ENCODE measurements around the gene MPP3.
A peak's percentile ranks its signal among the peaks of the same experiment; 100 is the strongest.
"Not testable (repeated sequence)": the region's sequence is repeated elsewhere in the genome, so short reads cannot be mapped to it uniquely, and the experiment has no call there.

The MPP3 gene

GRCh38 chr17:43852571-43852970 is 19.6 kb upstream of the MPP3 start:
- no peak for DNase-seq (ENCODE audit: low spot score)
- no peaks in the 10 kb centered on the region for H3K36me3 Mint-ChIP-seq (ENCODE audit: low read depth)
- H3K4me3 Mint-ChIP-seq = no peak overlapping the region
- no peaks in the 10 kb centered on the region for H3K9me3 Mint-ChIP-seq
- no peak overlapping the region for H3K27ac Mint-ChIP-seq
- no peaks in the 10 kb centered on the region for H3K4me1 Mint-ChIP-seq (ENCODE audit: low read depth)
- peaks cover under 1% of the 10 kb centered on the region for H3K27me3 Mint-ChIP-seq (ENCODE audit: low read depth)

GRCh38 chr17:43849116-43849515 is 16.2 kb upstream of the MPP3 start:
- Mint-ChIP-seq H3K27me3 (ENCODE audit: low read depth) (peaks cover 8% of the 10 kb centered on the region), H3K4me1 (ENCODE audit: low read depth) (no peaks in the 10 kb centered on the region), H3K9me3 (no peaks in the 10 kb centered on the region), H3K27ac (no peak overlapping the region), H3K4me3 (no peak overlapping the region), H3K36me3 (ENCODE audit: low read depth) (no peaks in the 10 kb centered on the region)
- no peak for DNase-seq (ENCODE audit: low spot score)

GRCh38 chr17:43848601-43849000 is 15.7 kb upstream of the MPP3 start:
- Mint-ChIP-seq H3K4me1 (ENCODE audit: low read depth) (no peaks in the 10 kb centered on the region), H3K36me3 (ENCODE audit: low read depth) (no peaks in the 10 kb centered on the region), H3K9me3 (no peaks in the 10 kb centered on the region), H3K27me3 (ENCODE audit: low read depth) (peaks cover 8% of the 10 kb centered on the region), H3K4me3 (no peak overlapping the region), H3K27ac (no peak overlapping the region)
- no peak for DNase-seq (ENCODE audit: low spot score)

GRCh38 chr17:43846963-43847371 is 14.0 kb upstream of the MPP3 start, which contains the start of gene CD300LG:
CD300LG (plus strand) TSS chr17:43847176; CDS start chr17:43847217, 41 bp downstream.
- no peaks in the 10 kb centered on the region for H3K9me3 Mint-ChIP-seq
- peaks cover 10% of the 10 kb centered on the region for H3K27me3 Mint-ChIP-seq (ENCODE audit: low read depth)
- H3K36me3 Mint-ChIP-seq (ENCODE audit: low read depth) = no peaks in the 10 kb centered on the region
- DNase-seq (ENCODE audit: low spot score) = no peak
- no peak within 1 kb of the TSS for H3K4me3 Mint-ChIP-seq
- H3K4me1 Mint-ChIP-seq (ENCODE audit: low read depth) = no peaks in the 10 kb centered on the region
- no peak within 1 kb of the TSS for H3K27ac Mint-ChIP-seq

GRCh38 chr17:43846221-43846712 is 13.3 kb upstream of the MPP3 start:
- peak; percentile 64 for DNase-seq (ENCODE audit: low spot score)
- H3K27me3 Mint-ChIP-seq (ENCODE audit: low read depth) = peaks cover 10% of the 10 kb centered on the region
- no peaks in the 10 kb centered on the region for H3K4me1 Mint-ChIP-seq (ENCODE audit: low read depth)
- no peak overlapping the region for H3K4me3 Mint-ChIP-seq
- no peaks in the 10 kb centered on the region for H3K36me3 Mint-ChIP-seq (ENCODE audit: low read depth)
- no peaks in the 10 kb centered on the region for H3K9me3 Mint-ChIP-seq
- no peak overlapping the region for H3K27ac Mint-ChIP-seq

- Mint-ChIP-seq H3K36me3 (ENCODE audit: low read depth) (no peaks in the 10 kb centered on the region), H3K9me3 (no peaks in the 10 kb centered on the region), H3K4me1 (ENCODE audit: low read depth) (no peaks in the 10 kb centered on the region), H3K27me3 (ENCODE audit: low read depth) (peaks cover 10% of the 10 kb centered on the region), H3K4me3 (no peak overlapping the region), H3K27ac (no peak overlapping the region)
- DNase-seq (ENCODE audit: low spot score) = no peak
Observed at GRCh38 chr17:43845766-43846165, 12.8 kb upstream of the MPP3 start.

- no peaks in the 10 kb centered on the region for H3K9me3 Mint-ChIP-seq
- DNase-seq (ENCODE audit: low spot score) = no peak
- no peak overlapping the region for H3K27ac Mint-ChIP-seq
- H3K36me3 Mint-ChIP-seq (ENCODE audit: low read depth) = no peaks in the 10 kb centered on the region
- H3K4me1 Mint-ChIP-seq (ENCODE audit: low read depth) = no peaks in the 10 kb centered on the region
- H3K27me3 Mint-ChIP-seq (ENCODE audit: low read depth) = peaks cover 19% of the 10 kb centered on the region
- H3K4me3 Mint-ChIP-seq = no peak overlapping the region
Observed at GRCh38 chr17:43844241-43844640, 11.3 kb upstream of the MPP3 start.

DNA sequence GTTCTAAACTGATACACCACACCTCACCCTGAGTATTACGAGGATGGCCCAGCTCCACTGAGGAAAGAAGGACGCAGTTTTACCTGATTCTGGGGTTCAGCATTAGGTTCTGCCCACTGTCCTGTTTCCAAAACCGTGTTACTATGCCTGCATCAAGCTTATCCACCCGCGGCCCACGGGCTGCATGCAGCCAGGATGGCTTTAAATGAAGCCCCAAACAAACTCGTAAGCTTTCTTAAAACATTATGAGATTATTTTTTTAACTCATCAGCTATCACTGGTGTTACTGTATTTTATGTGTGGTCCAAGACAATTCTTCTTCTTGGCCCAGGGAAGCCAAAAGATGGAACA is 10.0 kb upstream of the MPP3 start:
- DNase-seq (ENCODE audit: low spot score) = no peak
- Mint-ChIP-seq H3K36me3 (ENCODE audit: low read depth) (no peaks in the 10 kb centered on the region), H3K4me1 (ENCODE audit: low read depth) (no peaks in the 10 kb centered on the region), H3K4me3 (no peak overlapping the region), H3K27me3 (ENCODE audit: low read depth) (peaks cover 19% of the 10 kb centered on the region), H3K9me3 (no peaks in the 10 kb centered on the region), H3K27ac (no peak overlapping the region)

GRCh38 chr17:43842091-43842974 is 9.4 kb upstream of the MPP3 start:
- H3K9me3 Mint-ChIP-seq; H3K27ac Mint-ChIP-seq; H3K36me3 Mint-ChIP-seq (ENCODE audit: low read depth); H3K4me1 Mint-ChIP-seq (ENCODE audit: low read depth); H3K4me3 Mint-ChIP-seq; DNase-seq (ENCODE audit: low spot score): not testable (repeated sequence)
- H3K27me3 Mint-ChIP-seq (ENCODE audit: low read depth) = peaks cover 20% of the 10 kb centered on the region

GRCh38 chr17:43841282-43841681 is 8.3 kb upstream of the MPP3 start:
- Mint-ChIP-seq H3K4me3 (no peak overlapping the region), H3K27me3 (ENCODE audit: low read depth) (peaks cover 22% of the 10 kb centered on the region), H3K36me3 (ENCODE audit: low read depth) (no peaks in the 10 kb centered on the region), H3K27ac (no peak overlapping the region), H3K4me1 (ENCODE audit: low read depth) (no peaks in the 10 kb centered on the region), H3K9me3 (no peaks in the 10 kb centered on the region)
- DNase-seq (ENCODE audit: low spot score) = no peak

DNA sequence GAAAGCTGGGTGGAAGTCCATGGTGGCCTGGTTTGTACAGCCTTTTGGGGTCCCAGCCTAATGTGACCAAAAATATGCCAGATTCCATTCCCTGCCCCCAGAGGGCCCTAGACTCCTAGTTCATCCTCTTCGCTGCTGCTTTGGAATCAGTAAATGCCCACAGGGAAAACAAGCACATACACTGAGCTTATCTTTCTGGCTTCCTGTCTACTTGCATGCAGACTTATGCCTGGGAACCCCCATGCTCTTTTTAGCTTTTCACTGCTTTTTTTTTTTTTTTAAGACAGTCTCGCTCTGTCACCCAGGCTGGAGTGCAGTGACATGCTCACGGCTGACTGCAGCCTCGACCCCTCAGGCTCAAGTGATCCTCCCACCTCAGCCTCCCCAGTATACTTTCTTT is 7.9 kb upstream of the MPP3 start:
- no peak for DNase-seq (ENCODE audit: low spot score)
- Mint-ChIP-seq H3K9me3 (no peaks in the 10 kb centered on the region), H3K27me3 (ENCODE audit: low read depth) (peaks cover 18% of the 10 kb centered on the region), H3K36me3 (ENCODE audit: low read depth) (no peaks in the 10 kb centered on the region), H3K4me1 (ENCODE audit: low read depth) (no peaks in the 10 kb centered on the region), H3K27ac (no peak overlapping the region), H3K4me3 (no peak overlapping the region)

DNA sequence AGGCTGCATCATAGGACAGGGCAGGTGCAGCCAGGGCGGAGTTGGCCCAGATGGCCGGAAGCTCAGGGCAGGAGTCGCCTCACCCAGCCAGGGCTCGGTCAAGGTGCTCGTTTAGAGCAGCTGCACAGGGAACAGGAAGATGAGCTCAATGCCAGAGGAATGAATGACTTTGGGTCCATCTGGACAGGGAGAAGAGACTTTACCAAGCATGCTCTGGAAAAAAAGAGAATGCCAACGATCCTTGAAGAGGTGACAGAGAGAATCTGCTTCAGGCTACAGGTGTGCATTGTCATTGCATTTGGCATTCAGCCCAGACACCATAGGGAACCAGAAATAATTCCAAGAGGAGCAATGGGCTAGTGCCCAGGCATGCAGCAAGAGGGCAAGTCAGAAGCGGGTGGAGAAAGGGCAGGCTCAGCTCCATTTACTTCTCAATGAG is 6.7 kb upstream of the MPP3 start:
- H3K4me3 Mint-ChIP-seq = no peak overlapping the region
- no peaks in the 10 kb centered on the region for H3K9me3 Mint-ChIP-seq
- no peaks in the 10 kb centered on the region for H3K4me1 Mint-ChIP-seq (ENCODE audit: low read depth)
- no peak for DNase-seq (ENCODE audit: low spot score)
- H3K36me3 Mint-ChIP-seq (ENCODE audit: low read depth) = no peaks in the 10 kb centered on the region
- H3K27me3 Mint-ChIP-seq (ENCODE audit: low read depth) = peaks cover 27% of the 10 kb centered on the region
- H3K27ac Mint-ChIP-seq = no peak overlapping the region

DNA sequence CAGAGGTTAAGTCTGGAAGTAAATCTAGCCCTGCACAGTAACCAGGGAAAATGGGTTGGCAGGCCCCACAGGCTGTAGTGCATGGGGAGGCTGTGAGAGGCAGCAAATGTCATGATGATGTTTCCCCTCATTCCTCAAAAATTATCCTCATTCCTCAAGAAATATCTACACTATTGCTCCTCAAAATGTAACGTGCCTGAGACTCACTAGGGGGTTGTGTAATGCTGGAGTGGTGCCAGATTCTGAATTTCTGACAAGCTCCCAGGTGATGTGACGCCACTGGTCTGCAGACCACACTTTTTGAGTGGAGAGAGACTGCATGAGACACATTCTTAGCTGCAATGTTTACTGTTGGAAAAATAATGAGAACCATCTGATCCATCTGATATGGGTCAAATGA is 1.2 kb upstream of the MPP3 start:
- H3K36me3 Mint-ChIP-seq (ENCODE audit: low read depth) = no peaks in the 10 kb centered on the region
- no peak for DNase-seq (ENCODE audit: low spot score)
- peaks cover 8% of the 10 kb centered on the region for H3K4me1 Mint-ChIP-seq (ENCODE audit: low read depth)
- H3K4me3 Mint-ChIP-seq = peak overlapping the region; percentile 71
- H3K27ac Mint-ChIP-seq = no peak overlapping the region
- H3K27me3 Mint-ChIP-seq (ENCODE audit: low read depth) = peaks cover 57% of the 10 kb centered on the region
- H3K9me3 Mint-ChIP-seq = no peaks in the 10 kb centered on the region

DNA sequence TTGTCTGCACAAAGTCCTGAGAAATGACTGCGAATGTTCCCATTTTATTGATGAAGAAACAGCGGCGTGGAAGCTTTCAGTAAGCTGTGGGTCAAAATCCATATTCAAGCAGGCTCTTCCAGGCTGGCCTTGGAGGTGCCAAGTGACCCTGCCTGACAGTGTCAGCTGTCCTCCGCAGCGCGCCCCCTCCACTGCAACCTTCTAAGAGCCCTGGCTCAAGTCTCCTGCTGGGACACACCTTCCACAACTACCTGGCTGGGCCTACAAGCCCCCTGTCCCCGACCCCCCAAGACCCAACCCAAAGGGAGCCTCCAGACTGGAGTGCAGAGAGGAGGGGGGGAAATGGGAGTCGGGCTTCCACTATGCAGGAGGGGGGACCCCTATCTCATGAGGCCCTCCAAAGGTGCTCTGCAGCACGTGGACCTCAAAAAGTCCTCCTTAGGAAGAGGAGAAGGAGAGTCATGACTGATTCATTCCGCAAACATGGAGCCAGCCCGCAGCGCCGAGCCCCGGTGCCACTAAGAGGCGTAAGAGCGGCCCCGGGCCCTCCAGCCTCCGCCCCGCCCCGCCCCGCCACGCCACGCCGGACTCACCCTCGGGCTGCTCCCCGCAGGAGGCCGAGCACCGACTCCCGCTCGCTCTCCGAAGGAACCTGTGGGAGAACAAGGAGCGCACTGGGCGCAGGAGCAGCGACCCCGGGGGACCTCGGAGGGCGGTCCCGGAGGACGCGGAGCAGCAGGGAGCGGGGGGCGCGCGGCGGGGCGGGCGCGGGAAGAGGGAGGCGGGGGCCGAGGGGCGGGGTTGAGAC is 574 bp downstream of the MPP3 start:
- peaks cover 56% of the 10 kb centered on the region for H3K27me3 Mint-ChIP-seq (ENCODE audit: low read depth)
- no peak overlapping the region for H3K27ac Mint-ChIP-seq
- peak overlapping the region; percentile 67 for H3K4me3 Mint-ChIP-seq
- H3K9me3 Mint-ChIP-seq = no peaks in the 10 kb centered on the region
- no peak for DNase-seq (ENCODE audit: low spot score)
- no peaks in the 10 kb centered on the region for H3K36me3 Mint-ChIP-seq (ENCODE audit: low read depth)
- H3K4me1 Mint-ChIP-seq (ENCODE audit: low read depth) = peaks cover 8% of the 10 kb centered on the region
